NCI-H82 treated with DMSO at 0.1 percent for 48 hours (cell line): ENCODE data around the gene OVCA2.

Experiments
- DNase-seq: peaks from one replicate; lab custom pipeline; 2025; ENCODE audit not compliant: unreplicated experiment; lab: John Stamatoyannopoulos, UW

The OVCA2 gene

GRCh38 chr17:2051933-2052559 is 10.2 kb downstream of the OVCA2 start:
- DNase-seq, result no peak

GRCh38 chr17:2053380-2054261 is 11.8 kb downstream of the OVCA2 start:
- DNase-seq, result no peak

- DNase-seq, result no peak
These were observed 12.4 kb downstream of the OVCA2 start for GRCh38 chr17:2054262-2054511.

GRCh38 chr17:2054512-2055291 is 12.9 kb downstream of the OVCA2 start, which contains the start of gene HIC1:
TSS of gene HIC1 (plus strand) at chr17:2055103. CDS start at chr17:2056691, 1,588 bp downstream.
- DNase-seq, result peak; percentile 30

- DNase-seq, result no peak
These were observed 13.7 kb downstream of the OVCA2 start for GRCh38 chr17:2055292-2056205.

GRCh38 chr17:2056206-2057174 is 14.7 kb downstream of the OVCA2 start:
- no peak for DNase-seq

- DNase-seq, result no peak
These were observed 15.4 kb downstream of the OVCA2 start for GRCh38 chr17:2057175-2057759.

GRCh38 chr17:2057760-2058585 is 16.2 kb downstream of the OVCA2 start:
- DNase-seq, result no peak

- no peak for DNase-seq
These were observed 17.0 kb downstream of the OVCA2 start for GRCh38 chr17:2058586-2059546.

- DNase-seq, result no peak
These were observed 17.9 kb downstream of the OVCA2 start for GRCh38 chr17:2059547-2060384.

GRCh38 chr17:2060385-2060658 is 18.5 kb downstream of the OVCA2 start:
- DNase-seq, result no peak

- DNase-seq, result no peak
These were observed 19.0 kb downstream of the OVCA2 start for GRCh38 chr17:2060681-2061440.

- no peak for DNase-seq
These were observed 19.7 kb downstream of the OVCA2 start for GRCh38 chr17:2061441-2061958.

GRCh38 chr17:2062571-2063183 is 20.9 kb downstream of the OVCA2 start:
- DNase-seq, result no peak
